Lower lobe of right lung (tissue), 2 donors: ENCODE data around the gene SGPP2. TPM values are rescaled to one million over a fixed set of nuclear protein-coding genes. Genes with fewer than 3 reads are reported as not detected.

ENCODE experiments used
- ATAC-seq, 2 donors: fragments of 200-7000 bp; cut with Tn5 transposase; one replicate each; pipeline ENCODE4 v1.9.1; 2020 to 2022; ENCODE audit warnings: mild to moderate bottlenecking in 2 of 2, moderate library complexity in 2 of 2
- DNase-seq: peaks from one replicate; pipeline ENCODE4 v3.0.0-alpha.2; 2020
- H3K27ac ChIP-seq: fragments of 200-600 bp; one replicate; pipeline ENCODE4 v1.8.0; 2022
- H3K27me3 ChIP-seq: fragments of 200-600 bp; one replicate; pipeline ENCODE4 v1.8.0; 2022; ENCODE audit warnings: low read depth
- H3K36me3 ChIP-seq: fragments of 200-600 bp; one replicate; pipeline ENCODE4 v1.8.0; 2022; ENCODE audit warnings: mild to moderate bottlenecking
- H3K4me1 ChIP-seq: fragments of 200-600 bp; one replicate; pipeline ENCODE4 v1.8.0; 2022
- H3K4me3 ChIP-seq: fragments of 200-600 bp; one replicate; pipeline ENCODE4 v1.8.0; 2022; ENCODE audit warnings: mild to moderate bottlenecking
- H3K9me3 ChIP-seq: fragments of 200-600 bp; one replicate; pipeline ENCODE4 v1.8.0; 2022
- CTCF ChIP-seq: fragments of 200-600 bp; IDR thresholded peaks from one replicate; pipeline ENCODE4 v1.8.0; 2022; ENCODE audit warnings: antibody characterized with exemption, mild to moderate bottlenecking
- intact Hi-C: fragments of 100-400 bp; cut with DNase I; formaldehyde crosslinking; loops from one replicate; pipeline ENCODE4 v1.11.0; 2022
- total RNA-seq: library from RNA; stranded (reverse); fragmentation: NEBNext Ultra II Directional; extraction: Animal tissue kit (Norgen Biotek cat#: 25700); gene quantifications from one replicate; pipeline ENCODE4 v1.2.1, GENCODE V29; 2021
- donor health status: DM: no; HTN: yes; CAD: no; lungs with severe emphysema.

Gene SGPP2
- total RNA-seq, 1 donor from 2014 or later, result 23.9 TPM

- H3K27me3 ChIP-seq, result no peaks in the 10 kb centered on the region
- no peaks in the 10 kb centered on the region for H3K9me3 ChIP-seq
- no peaks in the 10 kb centered on the region for H3K36me3 ChIP-seq
- H3K4me1 ChIP-seq, result peaks cover 16% of the 10 kb centered on the region
- no peak overlapping the region for H3K4me3 ChIP-seq
- no peak for TF ChIP-seq CTCF
- no peak overlapping the region for H3K27ac ChIP-seq
- peak; percentile 15 to 35 for ATAC-seq
- no peak for DNase-seq
- intact Hi-C loops, result no loop called here
Measured at GRCh38 chr2:222447131-222447530, 22.8 kb downstream of the SGPP2 start.

GRCh38 chr2:222448748-222449181, 24.4 kb downstream of the SGPP2 start:
- peak; percentile 52 to 86 for ATAC-seq

GRCh38 chr2:222450021-222450420, 25.7 kb downstream of the SGPP2 start:
- no peaks in the 10 kb centered on the region for H3K27me3 ChIP-seq
- no peak for ATAC-seq
- intact Hi-C loops, result no loop called here
- H3K36me3 ChIP-seq, result no peaks in the 10 kb centered on the region
- no peak for TF ChIP-seq CTCF
- no peak overlapping the region for H3K4me3 ChIP-seq
- DNase-seq, result no peak
- H3K4me1 ChIP-seq, result peaks cover 16% of the 10 kb centered on the region
- H3K9me3 ChIP-seq, result no peaks in the 10 kb centered on the region
- H3K27ac ChIP-seq, result no peak overlapping the region

More at GRCh38 chr2:222448748-222449181, 24.4 kb downstream of the SGPP2 start:
- DNase-seq, result no peak
- intact Hi-C loops, result no loop called here
- H3K27ac ChIP-seq, result no peak overlapping the region
- H3K9me3 ChIP-seq, result no peaks in the 10 kb centered on the region
- no peak overlapping the region for H3K4me3 ChIP-seq
- H3K4me1 ChIP-seq, result peaks cover 16% of the 10 kb centered on the region
- H3K27me3 ChIP-seq, result no peaks in the 10 kb centered on the region
- H3K36me3 ChIP-seq, result no peaks in the 10 kb centered on the region
- no peak for TF ChIP-seq CTCF

- ATAC-seq, result no peak
- Histone ChIP-seq H3K27ac (no peak overlapping the region), H3K27me3 (no peaks in the 10 kb centered on the region), H3K36me3 (no peaks in the 10 kb centered on the region), H3K9me3 (no peaks in the 10 kb centered on the region), H3K4me3 (no peak overlapping the region), H3K4me1 (peaks cover 16% of the 10 kb centered on the region)
- no peak for TF ChIP-seq CTCF
- intact Hi-C loops, result no loop called here
- no peak for DNase-seq
Measured at GRCh38 chr2:222451224-222451674, 26.9 kb downstream of the SGPP2 start.

GRCh38 chr2:222452422-222452950, 28.1 kb downstream of the SGPP2 start:
- DNase-seq, result no peak

More at GRCh38 chr2:222452422-222452950, 28.1 kb downstream of the SGPP2 start:
- no peaks in the 10 kb centered on the region for H3K9me3 ChIP-seq
- no peaks in the 10 kb centered on the region for H3K36me3 ChIP-seq
- H3K4me1 ChIP-seq, result peaks cover 16% of the 10 kb centered on the region
- no peak for TF ChIP-seq CTCF
- intact Hi-C loops, result no loop called here
- ATAC-seq, result no peak
- H3K27me3 ChIP-seq, result no peaks in the 10 kb centered on the region
- no peak overlapping the region for H3K4me3 ChIP-seq
- H3K27ac ChIP-seq, result no peak overlapping the region
